Tongue (tissue), 2 donors: ENCODE data around the gene LORICRIN. TPM values are rescaled to one million over a fixed set of nuclear protein-coding genes. Genes with fewer than 3 reads are reported as not detected.

Experiments
- DNase-seq: peaks from one replicate; pipeline ENCODE4 v3.0.0-alpha.2; 2015
- total RNA-seq: library from RNA; depleted of rRNA; stranded (reverse); fragments of >200 nt; gene quantifications from one replicate; pipeline ENCODE4 v1.2.3, GENCODE V29; 2014

The LORICRIN gene
- total RNA-seq, 1 donor from 2014 or later, result not detected

DNA sequence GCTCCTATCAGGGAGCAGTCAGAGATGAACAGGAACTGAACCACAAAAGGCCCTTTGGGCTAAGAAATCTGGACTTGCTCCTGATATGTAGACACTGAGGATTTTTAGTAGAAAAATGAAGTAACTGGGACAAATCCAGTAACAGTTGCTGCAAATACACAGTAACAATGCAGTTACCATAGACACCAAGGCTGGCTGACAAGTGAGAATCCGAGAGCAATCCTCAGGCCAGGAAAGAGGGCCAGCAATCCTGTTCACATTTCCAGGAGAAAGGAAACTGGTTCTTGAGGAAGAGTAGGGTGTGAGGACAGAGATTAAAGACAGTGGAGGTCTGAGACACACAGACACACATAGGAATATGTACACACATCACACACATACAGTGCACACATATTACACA is 9.3 kb upstream of the LORICRIN start:
- peak; percentile 26 for DNase-seq

DNA sequence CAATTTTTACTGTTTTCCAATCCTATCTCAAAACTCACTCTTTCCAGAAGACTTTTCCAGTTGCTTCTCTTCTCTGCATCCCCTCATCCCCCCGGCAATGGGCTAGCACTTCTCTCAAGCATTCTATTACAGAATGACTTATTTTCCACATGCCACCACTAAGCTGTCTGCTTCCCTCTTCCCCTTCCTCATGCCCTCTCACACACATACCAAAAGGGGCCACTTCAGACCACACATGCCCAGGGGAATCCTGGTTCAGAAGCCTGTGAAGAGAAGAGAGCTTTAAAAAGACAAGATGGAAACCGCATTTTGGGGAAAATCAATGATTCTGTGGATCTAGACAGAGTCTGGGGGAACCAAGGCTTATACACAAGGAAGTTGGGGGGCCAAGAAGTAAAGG is 8.4 kb upstream of the LORICRIN start:
- no peak for DNase-seq

DNA sequence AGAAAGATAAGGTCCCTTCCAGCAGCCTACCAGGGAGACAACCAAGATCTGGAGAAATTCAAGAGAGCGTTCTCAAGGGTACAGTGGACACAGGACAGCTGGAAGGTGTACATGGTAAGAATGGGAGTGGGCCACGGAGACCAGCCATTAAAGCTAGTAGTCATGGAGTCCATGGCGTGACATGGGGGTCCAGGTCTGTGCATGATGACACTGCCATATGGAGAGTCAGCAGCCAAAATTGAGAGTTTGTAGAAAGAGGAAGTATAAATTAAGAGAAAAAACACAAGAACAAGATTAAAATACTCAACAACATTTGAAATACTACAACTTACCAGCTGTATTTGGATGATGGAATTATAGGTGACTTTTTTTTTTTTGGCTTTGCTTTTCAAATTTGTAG is 7.9 kb upstream of the LORICRIN start:
- DNase-seq, result no peak

DNA sequence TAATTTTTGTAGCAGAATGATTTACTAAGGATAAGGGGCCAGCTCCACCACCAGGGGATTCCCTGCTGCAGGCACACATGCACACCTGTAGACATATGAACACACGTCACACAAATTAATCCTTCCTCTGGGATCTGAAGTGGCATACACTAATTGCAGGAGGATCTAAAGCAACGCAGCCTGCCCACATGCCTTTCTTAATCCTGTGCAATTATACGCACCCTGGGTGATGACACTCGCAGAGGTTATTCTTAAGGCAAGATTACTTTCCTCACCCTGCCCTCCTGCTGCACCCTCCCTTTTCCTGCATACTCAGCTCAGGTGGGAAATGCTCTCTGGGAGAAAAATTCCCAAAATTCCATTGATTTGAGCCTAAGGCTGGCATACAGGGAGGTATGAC is 7.5 kb upstream of the LORICRIN start:
- no peak for DNase-seq

DNA sequence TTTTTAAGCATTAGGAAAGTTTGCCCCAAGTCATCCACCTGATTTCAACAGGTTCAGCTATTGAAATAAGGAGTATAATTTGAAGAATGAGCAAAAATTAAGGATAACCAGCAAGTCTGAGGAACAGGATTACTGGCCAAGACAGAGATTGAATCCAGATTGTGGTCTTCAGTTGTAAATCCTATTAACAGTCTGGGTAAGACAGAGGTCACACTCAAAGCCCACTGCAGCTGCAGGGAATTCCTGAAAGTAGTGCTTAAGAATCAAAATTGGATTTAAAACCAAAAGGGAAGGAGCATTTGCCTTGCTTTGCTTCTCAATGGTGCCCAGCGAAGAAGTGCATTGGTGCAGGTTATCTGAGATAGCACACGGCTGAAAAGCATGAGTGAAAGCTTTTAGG is 6.4 kb upstream of the LORICRIN start:
- DNase-seq, result no peak

DNA sequence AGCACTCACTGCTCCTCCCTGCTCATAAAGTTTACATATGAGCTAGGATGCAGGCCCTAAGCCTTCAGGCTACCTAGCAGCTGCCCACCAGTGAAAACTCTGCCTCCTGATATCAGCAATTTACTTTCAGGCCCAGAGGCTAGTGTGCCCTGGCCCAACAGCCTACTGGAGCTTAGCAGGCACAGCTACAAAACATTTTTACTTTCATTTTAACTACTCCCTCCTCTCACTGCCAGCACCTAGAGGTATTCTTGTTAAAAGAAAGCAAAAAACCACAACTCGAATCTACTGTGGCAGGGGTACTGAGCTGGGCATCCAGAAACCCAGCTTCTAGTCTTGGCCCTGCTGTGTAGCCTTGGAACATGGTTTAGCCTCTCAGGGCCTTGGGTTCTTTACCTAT is 5.8 kb upstream of the LORICRIN start:
- no peak for DNase-seq

DNA sequence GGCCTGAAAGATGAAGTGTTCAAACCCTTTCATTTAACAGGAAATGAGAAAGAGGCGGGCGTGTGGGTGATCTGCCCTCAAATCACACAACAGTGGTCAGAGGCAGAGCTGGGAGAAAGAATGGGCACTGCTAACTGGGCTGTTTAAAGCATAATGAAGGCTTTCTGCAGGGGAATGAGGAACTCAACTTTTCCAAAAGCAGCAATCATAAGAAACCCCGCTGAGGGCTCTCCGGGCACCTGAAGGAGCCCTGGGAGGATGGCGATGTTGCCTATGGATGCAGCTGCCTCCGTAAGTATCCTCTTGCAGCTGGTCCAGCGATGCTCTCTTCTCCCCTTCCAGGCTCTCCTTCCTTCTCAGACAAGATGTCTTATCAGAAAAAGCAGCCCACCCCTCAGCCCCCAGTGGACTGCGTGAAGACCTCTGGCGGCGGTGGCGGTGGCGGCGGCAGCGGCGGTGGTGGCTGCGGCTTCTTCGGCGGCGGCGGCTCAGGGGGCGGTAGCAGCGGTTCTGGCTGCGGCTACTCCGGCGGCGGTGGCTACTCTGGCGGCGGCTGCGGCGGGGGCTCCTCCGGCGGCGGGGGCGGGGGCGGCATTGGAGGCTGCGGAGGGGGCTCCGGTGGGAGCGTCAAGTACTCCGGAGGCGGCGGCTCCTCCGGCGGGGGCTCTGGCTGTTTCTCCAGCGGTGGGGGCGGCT is 1.2 kb downstream of the LORICRIN start:
- DNase-seq, result peak; percentile 10

DNA sequence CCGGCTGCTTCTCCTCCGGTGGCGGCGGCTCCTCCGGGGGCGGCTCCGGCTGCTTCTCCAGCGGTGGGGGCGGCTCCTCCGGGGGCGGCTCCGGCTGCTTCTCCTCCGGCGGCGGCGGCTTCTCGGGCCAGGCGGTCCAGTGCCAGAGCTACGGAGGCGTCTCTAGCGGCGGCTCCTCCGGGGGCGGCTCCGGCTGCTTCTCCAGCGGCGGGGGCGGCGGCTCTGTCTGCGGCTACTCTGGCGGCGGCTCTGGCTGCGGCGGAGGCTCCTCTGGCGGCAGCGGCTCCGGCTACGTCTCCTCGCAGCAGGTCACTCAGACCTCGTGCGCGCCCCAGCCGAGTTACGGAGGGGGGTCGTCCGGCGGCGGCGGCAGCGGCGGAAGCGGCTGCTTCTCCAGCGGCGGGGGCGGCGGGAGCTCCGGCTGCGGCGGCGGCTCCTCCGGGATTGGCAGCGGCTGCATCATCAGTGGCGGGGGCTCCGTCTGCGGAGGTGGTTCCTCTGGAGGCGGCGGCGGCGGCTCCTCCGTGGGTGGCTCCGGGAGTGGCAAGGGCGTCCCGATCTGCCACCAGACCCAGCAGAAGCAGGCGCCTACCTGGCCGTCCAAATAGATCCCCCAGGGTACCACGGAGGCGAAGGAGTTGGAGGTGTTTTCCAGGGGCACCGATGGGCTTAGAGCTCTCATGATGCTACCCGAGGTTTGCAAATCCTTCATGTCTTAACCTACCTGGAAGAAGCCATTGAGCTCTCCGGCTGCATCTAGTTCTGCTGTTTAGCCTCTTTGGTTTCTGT is 2.0 kb downstream of the LORICRIN start:
- DNase-seq, result peak; percentile 35

DNA sequence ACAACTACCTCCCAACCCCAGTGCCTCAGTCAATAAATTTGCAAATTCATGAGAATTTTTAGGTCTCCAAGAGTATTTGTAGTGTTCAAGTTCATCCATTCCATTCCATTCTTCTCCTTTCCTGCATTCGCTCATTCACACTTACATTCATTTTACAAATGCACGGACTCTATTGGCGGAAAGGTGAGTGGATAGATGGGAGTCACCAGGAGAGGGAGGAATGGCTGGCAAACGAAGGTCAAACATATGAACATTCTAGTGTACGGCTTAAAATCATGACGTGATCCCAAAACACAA is 2.5 kb downstream of the LORICRIN start:
- no peak for DNase-seq

DNA sequence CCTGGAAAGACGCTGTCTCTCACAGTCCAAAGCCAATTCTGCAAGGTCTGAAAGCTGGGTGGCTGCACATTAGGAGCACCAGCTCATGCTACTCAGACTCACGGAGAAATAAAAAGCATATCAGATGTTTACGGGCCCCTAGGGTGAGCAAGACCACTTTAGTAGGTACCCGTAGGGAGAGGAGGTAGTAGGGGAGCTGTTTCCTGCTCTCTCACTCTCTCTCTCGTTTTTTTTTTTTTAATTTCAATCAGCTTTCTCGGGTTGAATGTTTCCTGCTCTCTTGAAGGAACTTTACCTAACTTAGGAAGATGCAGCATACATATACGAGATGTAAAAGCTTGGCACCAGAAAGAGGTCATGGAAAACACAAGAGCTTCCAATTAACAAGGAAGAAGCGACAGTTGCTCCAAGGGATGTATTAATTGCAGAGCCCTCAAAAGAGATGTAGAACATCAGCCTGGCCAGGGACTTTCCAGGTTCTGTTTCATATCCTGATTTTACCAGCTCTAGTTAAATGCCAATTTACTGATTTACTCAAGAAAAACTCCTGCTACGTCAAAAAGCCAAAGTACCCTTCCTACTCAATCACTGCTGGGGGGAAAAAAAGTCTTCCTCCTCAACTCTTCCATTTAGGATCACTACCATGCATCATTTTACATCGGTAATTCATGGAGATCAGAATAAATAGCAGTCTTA is 3.1 kb downstream of the LORICRIN start:
- DNase-seq, result no peak

DNA sequence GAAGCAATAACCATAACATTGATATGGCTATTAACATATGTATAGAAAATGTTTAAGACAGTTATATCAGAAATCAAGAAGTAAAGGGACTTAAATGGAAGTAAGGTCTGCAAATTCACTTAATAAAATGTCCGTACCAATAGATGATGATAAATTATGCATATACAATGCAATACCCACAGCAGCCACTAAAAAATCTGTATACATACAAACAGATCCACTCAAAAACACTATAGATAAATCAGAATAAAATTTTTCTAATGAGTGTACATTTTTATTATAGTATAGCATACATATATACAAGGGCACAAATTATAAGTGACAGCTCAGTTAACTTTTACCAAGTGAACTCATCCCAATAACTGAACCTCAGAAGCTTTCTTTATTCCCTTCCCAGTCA is 6.0 kb downstream of the LORICRIN start:
- DNase-seq, result no peak

DNA sequence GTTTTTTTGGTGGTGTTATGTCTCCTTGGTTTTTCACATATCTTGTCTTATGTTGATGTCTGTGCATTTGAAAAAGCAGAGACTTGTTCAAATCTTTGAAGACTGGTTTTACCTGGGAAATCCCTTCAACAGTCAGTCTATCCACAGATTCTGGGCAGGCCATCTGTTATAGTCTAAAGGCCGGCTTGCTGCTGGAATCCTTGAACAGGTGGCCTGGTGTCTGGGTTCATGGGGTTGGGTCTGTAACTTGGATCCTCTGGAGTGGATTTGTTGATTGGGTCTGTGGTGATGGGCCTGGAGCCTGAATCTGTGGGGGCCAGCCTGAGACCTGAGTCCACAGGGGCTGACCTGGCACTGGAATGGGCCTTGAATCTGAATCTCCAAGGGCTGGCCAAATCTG is 12.2 kb downstream of the LORICRIN start:
- DNase-seq, result no peak

DNA sequence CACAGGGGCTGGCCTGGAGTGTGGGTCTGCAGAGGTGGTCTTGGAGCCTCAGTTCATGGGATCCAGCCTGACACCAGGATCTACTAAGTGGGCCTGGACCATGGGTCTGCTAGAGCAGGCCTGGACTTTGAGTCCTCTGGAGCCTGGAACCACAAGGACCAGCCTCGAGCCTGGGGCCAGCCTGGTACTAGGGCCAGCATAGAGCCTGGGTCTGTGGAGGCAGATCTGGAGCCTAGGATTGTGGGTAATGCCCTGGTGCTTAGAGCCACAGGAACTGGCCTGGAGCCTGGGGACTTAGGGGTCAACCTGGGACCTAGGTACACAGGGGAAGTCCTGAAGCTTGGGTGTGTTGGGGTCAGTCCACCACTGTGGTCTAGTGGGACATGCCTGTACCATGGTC is 12.7 kb downstream of the LORICRIN start:
- no peak for DNase-seq

DNA sequence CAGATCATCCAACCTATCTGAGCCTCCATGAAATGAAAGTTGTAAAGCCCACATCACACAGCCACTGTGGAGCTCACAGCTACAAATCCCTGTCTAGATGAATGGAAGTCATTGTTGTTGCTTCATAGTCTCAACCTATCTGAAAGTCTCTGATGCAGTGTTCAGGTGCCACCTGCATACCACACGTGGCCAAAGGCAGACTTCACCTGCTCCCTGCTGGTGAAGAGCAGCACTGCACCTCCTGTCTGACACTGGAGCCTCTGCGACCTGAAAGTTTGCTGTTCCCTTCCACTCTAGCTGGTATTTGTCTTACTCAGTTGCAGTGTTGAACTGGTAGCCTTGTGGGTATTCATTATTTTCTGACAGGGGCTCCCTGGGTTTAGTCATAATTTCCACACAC is 18.4 kb downstream of the LORICRIN start:
- no peak for DNase-seq

DNA sequence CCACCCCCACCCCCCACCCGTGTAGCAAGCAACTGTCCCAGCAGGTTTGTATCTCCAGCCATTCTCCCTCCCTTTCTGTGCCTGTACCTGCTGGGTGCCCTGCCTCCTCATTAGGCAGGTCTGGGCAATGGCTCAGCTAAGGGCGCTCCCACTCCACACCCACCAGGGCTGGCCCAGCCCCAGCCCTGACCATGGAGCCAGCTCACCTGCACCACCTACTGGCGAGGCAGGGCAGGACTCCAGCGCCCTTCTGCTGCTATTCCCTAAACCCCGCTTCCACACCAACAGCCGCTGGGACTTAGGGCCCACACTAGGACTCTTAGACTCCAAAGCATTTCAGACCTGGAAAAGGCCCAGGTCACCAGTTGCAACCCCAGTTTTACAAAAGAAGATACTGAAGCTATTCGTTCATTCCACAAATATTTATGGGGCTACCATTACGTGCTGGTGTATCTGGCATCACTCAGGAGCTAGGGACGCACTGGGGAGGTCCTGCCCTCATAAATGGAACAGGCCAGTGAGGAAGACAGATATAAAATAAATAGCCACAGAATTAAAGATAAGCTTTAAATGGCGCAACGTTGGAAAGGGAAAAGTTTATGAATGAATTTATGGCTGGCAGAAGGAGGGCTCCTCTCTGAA is 29.3 kb downstream of the LORICRIN start:
- DNase-seq, result no peak

DNA sequence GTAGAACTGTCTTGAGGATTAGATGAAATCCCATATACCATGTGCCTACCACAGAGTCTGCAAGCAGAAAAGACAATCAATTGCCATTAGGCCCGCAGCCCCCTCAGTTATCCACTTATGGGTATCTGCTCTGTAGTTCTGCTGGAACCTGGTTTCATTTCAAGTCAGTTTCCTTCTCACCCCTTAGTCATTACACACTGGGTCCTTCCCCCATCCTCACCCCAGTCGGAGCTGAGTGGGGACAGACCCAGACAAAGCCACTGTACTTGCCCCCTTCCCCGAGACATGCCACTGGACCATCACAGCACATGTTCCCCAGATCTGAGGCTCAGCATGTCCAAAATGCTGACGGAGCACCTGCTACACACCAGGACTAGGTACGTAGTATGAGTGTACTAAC is 32.0 kb downstream of the LORICRIN start:
- no peak for DNase-seq

DNA sequence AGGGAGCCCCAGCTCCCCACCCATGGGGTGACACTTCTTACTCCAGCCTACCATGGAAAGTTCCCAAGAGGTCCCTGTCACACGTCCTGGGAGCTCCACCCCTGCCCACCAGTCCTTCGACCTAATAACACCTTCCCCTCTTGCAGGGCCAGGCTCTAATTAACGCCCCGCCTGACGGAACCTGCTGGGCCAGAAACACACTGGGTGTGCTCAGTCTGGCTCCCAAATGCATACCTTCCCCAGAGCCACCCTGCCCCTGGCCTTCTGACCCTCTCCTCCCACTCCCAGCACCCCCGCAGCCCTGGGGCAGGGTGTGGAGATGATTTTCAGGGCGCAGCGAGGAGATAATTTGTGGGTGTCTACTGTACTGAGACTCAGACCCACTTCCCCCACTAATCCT is 32.7 kb downstream of the LORICRIN start:
- DNase-seq, result peak; percentile 6

DNA sequence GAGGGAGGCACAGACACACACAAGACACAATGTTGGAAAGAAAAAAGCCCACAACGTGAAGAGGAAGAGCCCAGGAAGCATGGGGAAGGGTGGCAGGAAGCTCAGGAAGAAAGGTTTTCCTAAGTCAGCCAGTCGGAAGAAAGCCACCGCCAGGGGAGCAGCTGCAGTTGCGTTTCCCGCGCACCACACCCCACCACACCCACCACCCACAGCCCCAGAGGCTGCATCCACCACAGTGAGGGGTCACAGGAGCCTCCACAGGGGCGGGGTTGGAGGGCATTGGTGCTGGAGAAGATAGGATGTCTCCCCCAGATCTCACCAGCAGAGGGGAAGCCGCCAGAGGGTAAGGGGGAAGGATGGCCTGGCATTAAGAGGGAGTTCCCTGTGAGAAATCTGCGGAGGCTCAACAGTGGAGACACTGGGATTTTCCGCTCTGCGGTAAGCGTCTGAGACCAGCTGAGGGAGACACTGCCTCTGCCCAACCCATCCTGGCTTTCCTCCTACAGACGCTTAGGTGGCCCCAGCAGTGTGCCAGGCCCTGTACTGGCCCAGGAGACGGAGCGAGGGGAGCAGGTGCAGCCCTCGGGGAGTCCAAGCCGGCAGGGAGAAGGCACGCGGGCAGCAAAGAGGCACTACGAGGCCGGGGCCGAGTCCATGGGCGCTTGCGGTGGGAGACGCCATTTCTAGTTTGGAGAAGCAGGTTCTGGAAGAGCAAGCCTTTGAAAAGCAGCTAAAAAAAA is 33.4 kb downstream of the LORICRIN start:
- no peak for DNase-seq

DNA sequence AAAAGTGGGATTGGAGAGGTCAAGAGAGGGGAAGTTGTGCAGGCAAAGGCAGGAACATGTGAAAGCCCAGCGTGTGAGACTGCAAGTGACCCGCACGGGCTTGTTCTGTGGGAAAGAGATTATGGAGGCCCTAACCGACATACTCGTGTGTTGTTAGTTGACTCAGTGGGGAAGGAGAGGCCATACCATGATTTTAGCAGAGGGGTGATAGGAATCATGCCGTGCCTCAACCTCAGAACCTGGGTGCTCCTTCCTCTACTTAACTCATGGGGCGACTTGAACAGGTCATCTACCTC is 33.9 kb downstream of the LORICRIN start:
- no peak for DNase-seq

DNA sequence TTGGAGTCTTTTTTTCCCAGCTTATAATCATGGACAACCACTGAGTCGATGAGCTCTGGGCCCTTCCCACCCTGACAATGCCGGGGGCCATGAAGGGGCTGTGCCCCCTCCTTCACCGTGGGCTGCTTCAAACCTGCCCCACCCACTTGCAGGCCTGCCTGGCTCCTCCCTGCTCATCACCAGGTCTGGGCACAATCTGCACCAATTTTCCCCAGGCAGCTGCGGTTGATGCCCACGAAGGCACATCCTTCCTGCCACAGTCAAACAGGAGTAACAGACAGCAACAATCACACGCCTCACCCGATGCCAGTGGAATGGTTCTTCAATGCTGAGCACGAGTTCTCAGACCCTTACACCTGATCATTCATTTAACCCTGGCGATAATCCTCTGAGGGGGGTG is 34.4 kb downstream of the LORICRIN start:
- DNase-seq, result no peak

DNA sequence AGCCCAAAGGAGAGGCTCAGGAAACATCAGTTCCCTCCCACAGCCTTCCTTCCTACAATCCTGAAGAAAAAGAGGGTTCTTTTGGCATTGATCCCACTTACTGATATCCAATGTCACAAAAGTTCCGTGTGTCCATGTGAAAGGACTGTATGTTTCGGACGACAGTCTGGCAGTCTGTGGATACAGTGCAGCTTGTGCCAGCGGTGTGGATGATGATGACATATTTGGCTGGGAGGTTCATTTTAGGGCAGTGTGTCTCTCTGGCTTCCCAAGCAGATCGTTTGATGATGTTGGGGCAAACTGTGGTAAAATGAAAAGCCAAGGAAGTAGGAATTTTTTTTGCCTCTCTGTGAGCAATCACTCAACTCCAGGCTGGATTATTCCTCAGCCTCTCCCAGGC is 42.8 kb downstream of the LORICRIN start:
- DNase-seq, result no peak

DNA sequence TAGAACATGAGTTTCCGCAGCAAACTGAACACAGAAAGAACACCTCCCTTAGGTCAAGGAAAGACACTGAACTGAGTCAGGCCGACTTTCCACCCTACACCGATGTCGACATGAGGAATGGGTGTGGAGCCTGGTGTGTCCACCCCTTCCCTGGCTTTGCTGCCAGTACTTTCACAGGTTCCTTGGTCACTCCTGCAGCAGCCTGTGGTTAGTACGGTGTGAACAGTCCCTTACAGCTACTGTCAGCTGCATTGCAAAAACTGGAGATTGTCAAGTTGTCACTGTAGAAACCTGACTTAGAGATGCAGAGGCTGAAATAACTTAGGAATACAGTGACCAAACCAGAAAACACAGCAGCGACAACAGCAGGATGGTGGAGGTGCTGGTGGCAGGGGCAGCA is 46.2 kb downstream of the LORICRIN start:
- DNase-seq, result no peak
